DMS79 treated with DMSO at 0.1 percent for 48 hours (cell line): ENCODE data around the gene CCDC91.
"Not testable (repeated sequence)": the region's sequence is repeated elsewhere in the genome, so short reads cannot be mapped to it uniquely, and the experiment has no call there.

Experiments
- DNase-seq: peaks from one replicate; lab custom pipeline; 2025; lab: John Stamatoyannopoulos, UW

CCDC91 gene

DNA sequence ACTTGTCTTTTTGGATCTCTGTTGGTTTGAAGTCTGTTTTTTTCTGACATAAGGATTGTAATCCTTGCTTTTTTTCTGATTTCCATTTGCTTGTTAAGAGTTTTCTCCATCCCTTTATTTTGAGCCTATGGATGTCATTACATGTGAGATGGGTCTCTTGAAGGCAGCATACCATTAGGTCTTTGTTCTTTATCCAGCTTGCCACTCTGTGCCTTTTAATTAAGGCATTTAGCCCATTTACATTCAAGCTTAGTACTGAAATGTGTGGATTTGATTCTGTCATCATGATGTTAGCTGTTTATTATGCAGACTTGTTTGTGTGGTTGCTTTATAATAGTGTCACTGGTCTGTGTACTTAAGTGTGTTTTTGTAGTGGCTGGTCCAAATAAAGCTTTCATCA is 100.0 kb downstream of the CCDC91 start:
- DNase-seq: no peak

DNA sequence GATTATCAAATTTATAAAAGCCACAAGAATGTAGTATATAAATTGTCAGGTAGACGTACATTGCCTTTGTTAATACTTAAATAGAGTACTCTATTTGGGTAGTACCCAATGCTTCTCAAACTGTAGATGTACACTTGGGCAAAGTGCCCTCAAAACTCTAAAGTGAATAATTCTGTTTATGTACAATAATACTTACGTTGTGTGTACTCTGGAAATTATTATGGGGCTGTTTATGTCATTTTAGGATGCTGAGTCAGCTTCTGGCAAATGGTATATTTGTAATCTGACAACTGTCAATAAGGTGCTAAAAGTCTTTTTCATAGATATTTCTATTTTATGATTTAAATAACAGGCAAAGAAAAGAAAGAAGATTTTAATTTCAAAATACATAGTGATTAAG is 102.4 kb downstream of the CCDC91 start:
- no peak for DNase-seq

DNA sequence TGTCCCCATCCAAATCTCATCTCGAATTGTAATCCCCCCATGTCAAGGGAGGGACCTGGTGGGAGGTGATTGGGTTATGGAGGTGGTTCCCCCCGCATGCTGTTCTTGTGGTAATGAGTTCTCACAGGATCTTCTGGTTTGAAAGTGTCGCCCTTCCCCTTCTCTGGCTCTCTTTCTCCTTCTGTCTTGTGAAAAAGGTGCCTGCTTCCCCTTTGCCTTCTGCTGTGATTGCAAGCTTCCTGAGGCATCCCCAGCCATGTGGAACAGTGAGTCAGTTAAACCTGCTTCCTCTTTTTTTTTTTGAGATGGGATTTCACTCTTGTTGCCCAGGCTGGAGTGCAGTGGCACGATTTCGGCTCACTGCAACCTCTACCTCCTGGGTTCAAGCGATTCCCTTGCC is 104.0 kb downstream of the CCDC91 start:
- DNase-seq: no peak

- DNase-seq: no peak
These were observed 106.0 kb downstream of the CCDC91 start for GRCh38 chr12:28296287-28296686.

DNA sequence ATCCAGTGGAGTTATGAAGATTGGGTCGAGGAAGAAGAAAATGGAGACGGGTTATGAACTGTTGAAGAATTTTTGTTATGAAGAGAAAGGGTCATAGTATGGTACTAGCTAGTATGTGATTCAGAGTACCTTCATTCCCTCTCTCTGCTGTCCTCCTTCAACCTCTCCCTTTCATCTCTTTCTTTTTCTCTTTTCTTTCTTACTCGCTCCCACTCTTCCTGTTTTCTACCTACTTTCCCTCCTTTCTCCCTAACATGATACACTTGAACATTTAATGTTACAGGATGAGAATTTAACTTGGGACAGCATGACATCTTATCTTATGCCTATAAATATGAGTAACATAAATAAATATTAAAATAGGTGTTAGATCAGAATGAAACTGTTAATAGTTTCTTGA is 112.9 kb downstream of the CCDC91 start:
- DNase-seq: no peak

DNA sequence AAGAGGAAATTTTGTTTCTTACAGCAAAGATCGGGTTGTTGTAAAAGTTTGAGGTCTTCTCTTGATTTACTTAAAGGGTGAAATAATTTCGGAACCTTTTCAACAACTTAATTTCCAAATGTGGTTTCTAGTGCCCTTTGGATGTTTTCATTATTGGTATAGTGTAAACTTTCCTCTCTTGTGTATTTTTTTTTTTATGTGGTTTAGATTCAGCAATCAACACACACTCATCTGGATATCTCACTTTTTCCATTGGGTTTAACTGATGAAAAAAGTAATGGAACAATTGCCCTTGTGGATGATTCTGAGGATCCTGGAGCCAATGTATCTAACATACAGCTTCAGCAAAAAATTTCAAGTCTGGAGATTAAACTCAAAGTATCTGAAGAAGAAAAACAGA is 116.3 kb downstream of the CCDC91 start:
- DNase-seq: no peak

- DNase-seq: no peak
These were observed 118.6 kb downstream of the CCDC91 start for GRCh38 chr12:28308891-28309290.

- peak; percentile 10 for DNase-seq
These were observed 123.4 kb downstream of the CCDC91 start for GRCh38 chr12:28313631-28314030.

DNA sequence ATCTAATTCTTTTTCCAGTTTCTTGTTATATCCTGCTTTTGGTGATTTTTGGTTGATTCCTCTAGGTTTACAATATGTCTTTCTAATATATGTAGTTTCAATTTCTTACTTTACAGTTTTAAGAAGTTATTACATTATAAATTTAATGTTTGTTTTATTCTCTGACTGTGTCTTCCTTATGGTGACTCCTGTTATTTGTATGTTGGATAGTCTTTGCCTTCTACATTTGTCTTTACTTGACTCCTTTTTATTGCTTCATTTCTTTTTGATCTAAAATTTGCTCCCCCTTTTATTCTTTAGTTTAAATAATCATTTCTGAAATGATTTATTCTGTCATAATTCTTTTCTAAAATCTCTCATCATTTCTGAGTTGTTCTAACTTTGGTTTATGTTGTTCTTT is 125.8 kb downstream of the CCDC91 start:
- no peak for DNase-seq

DNA sequence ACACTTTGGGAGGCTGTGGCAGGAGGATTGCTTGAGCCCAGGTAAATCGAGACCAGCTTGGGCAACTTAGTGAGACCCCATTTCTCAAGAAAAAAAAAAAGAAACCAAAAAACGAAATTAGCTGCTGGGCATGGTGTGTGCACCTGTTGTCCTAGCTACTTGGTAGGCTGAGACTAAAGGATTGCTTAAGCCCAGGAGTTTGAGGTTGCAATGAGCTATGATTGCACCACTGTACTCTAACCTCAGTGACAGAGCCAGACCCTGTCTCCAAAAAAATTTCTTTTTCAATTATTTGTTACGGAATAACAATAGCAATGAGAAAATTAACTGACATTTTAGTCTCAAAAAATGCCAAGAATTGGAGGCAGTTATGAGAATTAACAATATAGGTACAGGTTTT is 128.0 kb downstream of the CCDC91 start:
- no peak for DNase-seq

GRCh38 chr12:28320353-28320752 is 130.1 kb downstream of the CCDC91 start:
- DNase-seq: no peak

DNA sequence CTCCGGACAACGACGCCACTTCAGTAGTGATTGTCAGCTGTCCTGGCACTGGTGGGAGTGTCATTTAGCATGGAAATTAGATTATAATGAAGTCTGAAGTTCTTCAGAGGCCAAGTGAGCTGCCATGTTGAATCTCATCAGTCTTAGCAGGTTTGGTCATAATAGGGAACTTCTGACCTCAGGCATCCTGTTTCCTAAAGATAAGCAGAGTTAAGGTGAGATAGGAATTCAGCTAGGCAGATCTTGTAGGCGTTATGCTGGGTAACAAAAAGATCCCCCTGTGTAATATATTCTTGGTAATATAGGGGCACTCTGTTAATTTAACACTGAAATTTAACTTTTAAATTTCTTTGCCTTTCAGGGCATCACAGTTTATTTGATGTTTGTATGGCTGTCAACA is 137.5 kb downstream of the CCDC91 start:
- no peak for DNase-seq

DNA sequence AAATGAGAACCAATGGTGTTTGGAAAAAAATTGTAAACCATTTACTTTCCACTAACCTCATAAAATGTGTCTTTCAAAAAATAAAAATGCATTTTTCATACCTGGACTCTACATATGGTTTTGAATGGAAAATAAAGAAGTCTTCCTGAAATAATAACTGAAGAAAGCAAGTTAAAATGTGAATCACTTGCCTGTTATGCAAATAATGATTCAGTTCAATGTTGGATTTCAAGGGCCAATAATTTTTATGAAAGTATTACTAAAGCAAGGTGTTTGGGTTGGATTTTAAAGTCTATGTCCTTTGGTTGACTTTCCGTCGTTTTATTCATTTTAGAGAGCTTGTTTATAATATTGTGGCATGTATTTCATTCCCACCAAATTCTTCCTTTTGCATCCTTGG is 138.7 kb downstream of the CCDC91 start:
- DNase-seq: no peak

DNA sequence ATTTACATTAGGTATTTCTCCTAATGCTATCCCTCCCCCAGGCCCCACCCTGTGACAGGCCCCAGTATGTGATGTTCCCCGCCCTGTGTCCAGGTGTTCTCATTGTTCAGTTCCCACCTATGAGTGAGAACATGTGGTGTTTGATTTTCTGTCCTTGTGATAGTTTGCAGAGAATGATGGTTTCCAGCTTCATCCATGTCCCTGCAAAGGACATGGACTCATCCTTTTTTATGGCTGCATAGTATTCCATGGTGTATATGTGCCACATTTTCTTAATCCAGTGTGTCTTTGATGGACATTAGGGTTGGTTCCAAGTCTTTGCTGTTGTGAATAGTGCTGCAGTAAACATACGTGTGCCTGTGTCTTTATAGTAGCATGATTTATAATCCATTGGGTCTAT is 139.5 kb downstream of the CCDC91 start:
- DNase-seq: not testable (repeated sequence)

GRCh38 chr12:28330232-28330631 is 140.0 kb downstream of the CCDC91 start:
- not testable (repeated sequence) for DNase-seq

- no peak for DNase-seq
These were observed 140.9 kb downstream of the CCDC91 start for GRCh38 chr12:28331130-28331529.

DNA sequence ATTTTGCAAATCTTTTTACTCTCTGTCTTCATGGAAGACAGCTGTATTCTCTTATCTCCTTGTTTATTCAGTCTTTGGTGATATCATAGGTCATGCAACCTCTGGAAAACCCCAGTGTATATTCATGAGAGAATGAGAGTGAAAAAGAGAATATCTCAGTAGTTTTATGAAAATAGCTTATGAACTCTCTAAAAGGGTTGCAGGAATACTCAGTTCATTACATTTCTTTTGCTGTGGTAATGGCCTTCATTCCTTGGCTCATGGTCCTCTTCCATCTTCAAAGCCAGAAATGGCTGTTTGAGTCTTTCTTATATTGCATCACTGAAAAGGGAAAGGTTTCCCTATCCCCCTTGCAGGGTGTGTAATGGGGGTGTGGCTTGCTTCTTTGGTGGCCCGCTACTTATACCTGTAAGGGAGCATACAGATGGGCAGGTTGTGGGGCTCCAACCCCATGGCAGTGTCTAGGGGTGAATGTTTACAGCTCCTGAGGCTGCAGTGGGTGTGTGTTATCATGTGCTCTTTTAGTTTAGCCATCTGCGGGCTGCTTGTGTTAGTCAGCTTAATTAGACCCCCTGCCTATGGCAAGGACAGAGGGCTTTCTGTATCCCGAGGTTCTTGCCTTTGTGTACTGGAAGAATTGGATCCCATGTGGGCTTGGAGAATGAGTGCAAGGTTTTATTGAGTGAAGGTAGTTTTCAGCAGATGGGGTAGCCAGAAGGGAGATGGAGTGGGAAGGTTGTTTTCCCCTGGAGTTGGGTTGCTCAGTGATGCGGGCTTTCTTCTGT is 150.2 kb downstream of the CCDC91 start:
- no peak for DNase-seq

DNA sequence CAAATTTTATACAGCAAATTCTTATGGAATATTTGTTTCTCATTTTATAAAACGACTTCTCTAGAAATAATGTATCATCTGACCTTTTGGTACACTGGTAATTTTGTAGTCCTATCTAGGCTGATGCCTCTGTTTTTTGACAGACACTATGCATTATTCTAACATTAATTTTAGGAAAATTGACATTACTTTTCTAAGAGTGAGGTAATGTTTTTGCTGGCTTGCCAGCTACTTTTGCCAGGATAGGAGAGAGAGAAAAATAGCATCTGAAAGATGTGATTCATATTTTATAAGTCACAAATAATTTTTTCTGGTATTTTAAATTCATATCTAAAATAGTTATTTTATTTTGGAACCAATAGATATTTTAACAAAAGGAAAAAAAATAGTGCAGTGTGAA is 153.5 kb downstream of the CCDC91 start:
- no peak for DNase-seq

- no peak for DNase-seq
These were observed 156.3 kb downstream of the CCDC91 start for GRCh38 chr12:28346567-28346966.

- DNase-seq: no peak
These were observed 158.9 kb downstream of the CCDC91 start for GRCh38 chr12:28349196-28349595.

DNA sequence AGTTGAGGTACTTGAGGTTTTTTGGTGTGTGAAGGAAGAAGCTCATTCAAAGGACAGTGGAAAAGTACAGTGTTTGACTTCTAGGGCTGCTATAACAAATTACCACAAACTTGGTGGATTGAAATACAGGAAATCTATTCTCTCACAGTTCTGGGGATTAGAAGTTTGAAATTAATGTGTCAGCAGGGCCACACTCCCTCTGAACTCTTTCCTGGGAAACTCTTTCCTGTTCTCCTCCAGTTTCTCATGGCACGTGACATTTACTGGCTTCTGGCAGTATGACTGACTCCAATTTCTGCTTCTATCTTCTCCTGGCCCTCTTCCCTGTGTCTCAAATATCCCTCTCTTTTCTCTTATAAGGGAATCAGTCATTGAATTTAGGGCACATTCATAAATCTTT is 160.2 kb downstream of the CCDC91 start:
- no peak for DNase-seq

GRCh38 chr12:28351414-28351813 is 161.2 kb downstream of the CCDC91 start:
- DNase-seq: no peak

- DNase-seq: no peak
These were observed 164.9 kb downstream of the CCDC91 start for GRCh38 chr12:28355161-28355560.

DNA sequence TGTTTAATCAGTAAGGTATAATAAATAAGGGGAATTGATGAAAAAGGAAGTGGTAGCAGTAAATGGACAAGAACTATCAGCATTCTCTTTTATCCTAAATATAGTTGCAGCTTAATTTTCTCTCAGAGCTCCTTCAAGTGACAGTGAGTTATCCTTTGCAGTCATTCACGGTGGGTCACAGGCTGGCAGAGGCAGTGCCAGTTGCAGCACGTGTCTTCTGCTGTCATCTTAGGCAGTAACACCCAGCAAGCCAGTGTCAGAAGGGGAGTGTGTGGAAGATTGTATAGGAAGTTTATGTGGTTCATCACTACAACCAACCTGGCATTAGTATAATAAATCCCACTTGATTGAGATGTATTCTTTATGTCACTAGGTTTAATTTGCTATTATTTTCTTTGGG is 170.0 kb downstream of the CCDC91 start:
- no peak for DNase-seq
